ENCODE results near the gene GLT8D2.
"Not testable (repeated sequence)": the region's sequence is repeated elsewhere in the genome, so short reads cannot be mapped to it uniquely, and the experiment has no call there.

The GLT8D2 gene

GRCh38 chr12:104044158-104044557 lies 5.8 kb downstream of the GLT8D2 start:
- Histone ChIP-seq H3K4me3 (replicated peaks; ENCODE audit: insufficient read depth, low read length) (no peak overlapping the region), H3K27ac (replicated peaks) (no peak overlapping the region), H3K27me3 (ENCODE audit: insufficient read depth, poor library complexity, severe bottlenecking) (peaks cover 2% of the 10 kb centered on the region)
- DNase-seq (ENCODE audit: low read depth in 1 of 2, low spot score in 1 of 2) = no peak
- TF ChIP-seq SPI1 (IDR thresholded peaks at IDR 0.05; ENCODE audit: borderline replicate concordance, low read depth) = no peak
- no peak for TF ChIP-seq POLR2AphosphoS5 (IDR thresholded peaks at IDR 0.05; ENCODE audit: low read depth)
- TF ChIP-seq CTCF (IDR thresholded peaks at IDR 0.05; ENCODE audit: insufficient read depth, low read length) = no peak
- TF ChIP-seq GABPA (IDR thresholded peaks at IDR 0.05; ENCODE audit: low read depth) = no peak
- TF ChIP-seq REST (IDR thresholded peaks at IDR 0.05; ENCODE audit: insufficient replicate concordance, low read depth) = no peak

DNA sequence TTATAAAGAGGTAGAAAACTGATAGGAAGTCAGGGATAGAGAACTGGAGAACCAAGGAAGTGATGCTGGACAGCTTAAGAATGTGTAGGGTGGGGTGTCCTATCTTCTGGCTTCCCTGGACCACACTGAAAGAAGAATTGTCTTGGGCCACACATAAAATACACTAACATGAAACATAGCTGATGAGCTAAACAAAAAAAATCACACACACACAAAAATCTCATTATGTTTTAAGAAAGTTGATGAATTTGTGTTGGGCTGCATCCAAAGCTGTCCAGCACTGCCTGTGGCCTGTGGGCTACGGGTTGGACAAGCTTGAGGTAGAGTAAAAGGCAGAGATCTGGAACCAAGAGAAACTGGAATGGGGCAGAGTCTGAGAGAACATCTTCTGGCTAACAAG lies 7.4 kb downstream of the GLT8D2 start:
- H3K27me3 ChIP-seq (ENCODE audit: insufficient read depth, poor library complexity, severe bottlenecking) = no peaks in the 10 kb centered on the region
- no peak for DNase-seq (ENCODE audit: low read depth in 1 of 2, low spot score in 1 of 2)
- H3K4me3 ChIP-seq (replicated peaks; ENCODE audit: insufficient read depth, low read length) = no peak overlapping the region
- no peak overlapping the region for H3K27ac ChIP-seq (replicated peaks)
- TF ChIP-seq SPI1 (IDR thresholded peaks at IDR 0.05; ENCODE audit: borderline replicate concordance, low read depth) = no peak
- peak; percentile 56 for TF ChIP-seq REST (IDR thresholded peaks at IDR 0.05; ENCODE audit: insufficient replicate concordance, low read depth)

DNA sequence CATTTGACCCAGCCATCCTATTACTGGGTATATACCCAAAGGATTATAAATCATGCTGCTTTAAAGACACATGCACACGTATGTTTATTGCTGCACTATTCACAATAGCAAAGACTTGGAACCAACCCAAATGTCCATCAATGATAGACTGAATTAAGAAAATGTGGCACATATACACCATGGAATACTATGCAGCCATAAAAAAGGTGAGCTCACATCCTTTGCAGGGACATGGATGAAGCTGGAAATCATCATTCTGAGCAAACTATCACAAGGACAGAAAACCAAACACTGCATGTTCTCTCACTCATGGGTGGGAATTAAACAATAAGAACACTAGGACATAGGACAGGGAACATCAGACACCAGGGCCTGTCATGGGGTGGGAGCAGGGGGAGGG lies 10.2 kb downstream of the GLT8D2 start:
- not testable (repeated sequence) for H3K4me3 ChIP-seq (replicated peaks; ENCODE audit: insufficient read depth, low read length); DNase-seq (ENCODE audit: low read depth in 1 of 2, low spot score in 1 of 2); H3K27ac ChIP-seq (replicated peaks); H3K27me3 ChIP-seq (ENCODE audit: insufficient read depth, poor library complexity, severe bottlenecking)

GRCh38 chr12:104036143-104036542 lies 13.8 kb downstream of the GLT8D2 start:
- DNase-seq (ENCODE audit: low read depth in 1 of 2, low spot score in 1 of 2); H3K4me3 ChIP-seq (replicated peaks; ENCODE audit: insufficient read depth, low read length); H3K27me3 ChIP-seq (ENCODE audit: insufficient read depth, poor library complexity, severe bottlenecking); H3K27ac ChIP-seq (replicated peaks): not testable (repeated sequence)

- H3K27ac ChIP-seq (replicated peaks); H3K27me3 ChIP-seq (ENCODE audit: insufficient read depth, poor library complexity, severe bottlenecking); DNase-seq (ENCODE audit: low read depth in 1 of 2, low spot score in 1 of 2); H3K4me3 ChIP-seq (replicated peaks; ENCODE audit: insufficient read depth, low read length): not testable (repeated sequence)
These were observed 19.4 kb downstream of the GLT8D2 start for GRCh38 chr12:104030596-104030995.

- Histone ChIP-seq H3K27ac (replicated peaks) (no peak overlapping the region), H3K27me3 (ENCODE audit: insufficient read depth, poor library complexity, severe bottlenecking) (no peaks in the 10 kb centered on the region), H3K4me3 (replicated peaks; ENCODE audit: insufficient read depth, low read length) (no peak overlapping the region)
- no peak for DNase-seq (ENCODE audit: low read depth in 1 of 2, low spot score in 1 of 2)
- TF ChIP-seq REST (IDR thresholded peaks at IDR 0.05; ENCODE audit: insufficient replicate concordance, low read depth) (no peak), POLR2AphosphoS5 (IDR thresholded peaks at IDR 0.05; ENCODE audit: low read depth) (no peak), CTCF (IDR thresholded peaks at IDR 0.05; ENCODE audit: insufficient read depth, low read length) (no peak), GABPA (IDR thresholded peaks at IDR 0.05; ENCODE audit: low read depth) (no peak), SPI1 (IDR thresholded peaks at IDR 0.05; ENCODE audit: borderline replicate concordance, low read depth) (no peak)
These were observed 23.0 kb downstream of the GLT8D2 start for GRCh38 chr12:104026841-104027599.
